GM18526 (cell line): ENCODE data around the gene REG4.

Source experiments
- POLR2A ChIP-seq: IDR thresholded peaks from 3 replicates; pipeline ENCODE4 v1.6.1; 2011; ENCODE audit not compliant: insufficient read length; ENCODE audit errors: extremely low read depth

REG4 gene

GRCh38 chr1:119767486-119767885, 43.8 kb downstream of the REG4 start:
- no peak for TF ChIP-seq POLR2A

- TF ChIP-seq POLR2A = no peak
Measured at GRCh38 chr1:119766374-119766794, 44.9 kb downstream of the REG4 start.

- TF ChIP-seq POLR2A = no peak
Measured at GRCh38 chr1:119764220-119764619, 47.0 kb downstream of the REG4 start.

- TF ChIP-seq POLR2A = no peak
Measured at GRCh38 chr1:119762953-119763352, 48.3 kb downstream of the REG4 start.

- TF ChIP-seq POLR2A = no peak
Measured at GRCh38 chr1:119762409-119762808, 48.9 kb downstream of the REG4 start.

- no peak for TF ChIP-seq POLR2A
Measured at GRCh38 chr1:119758584-119758983, 52.7 kb downstream of the REG4 start.

- TF ChIP-seq POLR2A = no peak
Measured at GRCh38 chr1:119752592-119752991, 58.7 kb downstream of the REG4 start.

- no peak for TF ChIP-seq POLR2A
Measured at GRCh38 chr1:119748040-119748439, 63.2 kb downstream of the REG4 start.

GRCh38 chr1:119747451-119747850, 63.8 kb downstream of the REG4 start:
- TF ChIP-seq POLR2A = no peak

- no peak for TF ChIP-seq POLR2A
Measured at GRCh38 chr1:119745034-119745433, 66.2 kb downstream of the REG4 start.

- TF ChIP-seq POLR2A = no peak
Measured at GRCh38 chr1:119744598-119744942, 66.7 kb downstream of the REG4 start.
